WERI-Rb-1 (cell line): ENCODE results near the gene RXRG.

Source experiments
- DNase-seq: peaks from one replicate; pipeline ENCODE4 v3.0.0-alpha.2; 2020
- H3K27ac ChIP-seq: fragments of 250-450 bp; sonication (Bioruptor Pico); 2 replicates; pipeline ENCODE4 v1.5.1; 2020; ENCODE audit warnings: mild to moderate bottlenecking, moderate library complexity
- H3K27me3 ChIP-seq: fragments of 250-450 bp; sonication (Bioruptor Pico); 2 replicates; pipeline ENCODE4 v1.5.1; 2021; ENCODE audit warnings: mild to moderate bottlenecking, low read depth, moderate library complexity; ENCODE audit not compliant: insufficient read depth, severe bottlenecking
- H3K36me3 ChIP-seq: fragments of 250-450 bp; sonication (Bioruptor Pico); 2 replicates; pipeline ENCODE4 v1.5.1; 2020; ENCODE audit warnings: mild to moderate bottlenecking, moderate library complexity
- H3K4me3 ChIP-seq: 2 replicates; pipeline ENCODE4 v1.5.1; 2011; ENCODE audit warnings: low read depth, mild to moderate bottlenecking, control low read depth, low read length
- H3K9me3 ChIP-seq: fragments of 250-450 bp; sonication (Bioruptor Pico); 2 replicates; pipeline ENCODE4 v1.5.1; 2021; ENCODE audit warnings: mild to moderate bottlenecking, moderate library complexity; ENCODE audit not compliant: severe bottlenecking
- CTCF ChIP-seq: IDR thresholded peaks from 2 replicates; pipeline ENCODE4 v1.5.1; 2011; ENCODE audit warnings: low read depth, mild to moderate bottlenecking, control low read depth, inconsistent platforms, low read length

Gene RXRG

GRCh38 chr1:165418195-165418594 is 26.7 kb downstream of the RXRG start:
- Histone ChIP-seq H3K27ac (no peak overlapping the region), H3K4me3 (no peak overlapping the region), H3K9me3 (no peaks in the 10 kb centered on the region), H3K27me3 (no peaks in the 10 kb centered on the region), H3K36me3 (peaks cover 98% of the 10 kb centered on the region)
- TF ChIP-seq CTCF, result no peak
- DNase-seq, result no peak

GRCh38 chr1:165416876-165417275 is 28.1 kb downstream of the RXRG start:
- Histone ChIP-seq H3K36me3 (peaks cover 98% of the 10 kb centered on the region), H3K4me3 (no peak overlapping the region), H3K9me3 (no peaks in the 10 kb centered on the region), H3K27me3 (no peaks in the 10 kb centered on the region), H3K27ac (no peak overlapping the region)
- no peak for TF ChIP-seq CTCF
- no peak for DNase-seq

- no peak for TF ChIP-seq CTCF
- no peaks in the 10 kb centered on the region for H3K9me3 ChIP-seq
- H3K27me3 ChIP-seq, result no peaks in the 10 kb centered on the region
- H3K27ac ChIP-seq, result no peak overlapping the region
- no peak for DNase-seq
- H3K4me3 ChIP-seq, result no peak overlapping the region
- peaks cover 98% of the 10 kb centered on the region for H3K36me3 ChIP-seq
Measured at GRCh38 chr1:165415068-165415467, 29.9 kb downstream of the RXRG start.

GRCh38 chr1:165414620-165415019 is 30.3 kb downstream of the RXRG start:
- peaks cover 98% of the 10 kb centered on the region for H3K36me3 ChIP-seq
- no peaks in the 10 kb centered on the region for H3K27me3 ChIP-seq
- no peak for DNase-seq
- no peak overlapping the region for H3K27ac ChIP-seq
- no peak overlapping the region for H3K4me3 ChIP-seq
- no peak for TF ChIP-seq CTCF
- no peaks in the 10 kb centered on the region for H3K9me3 ChIP-seq

- no peak for TF ChIP-seq CTCF
- Histone ChIP-seq H3K4me3 (no peak overlapping the region), H3K27me3 (no peaks in the 10 kb centered on the region), H3K36me3 (peaks cover 100% of the 10 kb centered on the region), H3K9me3 (no peaks in the 10 kb centered on the region), H3K27ac (no peak overlapping the region)
- no peak for DNase-seq
Measured at GRCh38 chr1:165411396-165411795, 33.5 kb downstream of the RXRG start.

- Histone ChIP-seq H3K4me3 (no peak overlapping the region), H3K27ac (peak overlapping the region; percentile 23; the same call in 1 of the 2 replicates), H3K27me3 (no peaks in the 10 kb centered on the region), H3K36me3 (peaks cover 100% of the 10 kb centered on the region), H3K9me3 (no peaks in the 10 kb centered on the region)
- TF ChIP-seq CTCF, result no peak
- DNase-seq, result no peak
Measured at GRCh38 chr1:165409657-165410358, 35.1 kb downstream of the RXRG start.
